Vagina (tissue), 2 donors: ENCODE measurements around the gene NUP205. TPM values are rescaled to one million over a fixed set of nuclear protein-coding genes. Genes with fewer than 3 reads are reported as not detected.

ENCODE experiments used
- DNase-seq, 2 donors: peaks; one replicate each; pipeline ENCODE4 v3.0.0-alpha.2; 2017; ENCODE audit errors: extremely low spot score in 2 of 2
- H3K27ac ChIP-seq: fragments of 200-600 bp; sonication (generic); one replicate; pipeline ENCODE4 v1.5.1; 2019
- H3K27me3 ChIP-seq: fragments of 200-600 bp; sonication (generic); one replicate; pipeline ENCODE4 v1.5.1; 2019
- H3K36me3 ChIP-seq, 2 donors: fragments of 200-600 bp; sonication (generic); one replicate each; pipeline ENCODE4 v1.5.1; 2017 to 2019
- H3K4me1 ChIP-seq: fragments of 200-600 bp; sonication (generic); one replicate; pipeline ENCODE4 v1.5.1; 2019
- H3K4me3 ChIP-seq, 2 donors: fragments of 200-600 bp; sonication (generic); 1 replicate in 1 of 2; 2 replicates in 1 of 2; pipeline ENCODE4 v1.5.1; 2016 to 2019
- H3K9me3 ChIP-seq: fragments of 200-600 bp; sonication (generic); one replicate; pipeline ENCODE4 v1.5.1; 2019
- CTCF ChIP-seq, 3 experiments: fragments of 450-650 bp in 2 of 3; fragments of 200-600 bp in 1 of 3; sonication (generic) in 1 of 3; IDR thresholded peaks; one replicate each; pipeline ENCODE4 v1.5.1; 2017 to 2019; ENCODE audit warnings: antibody characterized with exemption in 3 of 3, mild to moderate bottlenecking in 2 of 3, moderate library complexity in 2 of 3
- POLR2A ChIP-seq, 2 donors: fragments of 450-650 bp; IDR thresholded peaks; one replicate each; pipeline ENCODE4 v1.6.1; 2017; ENCODE audit warnings: antibody characterized with exemption in 2 of 2, mild to moderate bottlenecking in 2 of 2, moderate library complexity in 2 of 2
- POLR2AphosphoS5 ChIP-seq, 2 donors: sonication (generic); formaldehyde crosslinking; IDR thresholded peaks; one replicate each; pipeline ENCODE4 v1.9.0; 2017; ENCODE audit warnings: antibody characterized with exemption in 2 of 2, mild to moderate bottlenecking in 2 of 2, low read depth in 1 of 2; ENCODE audit not compliant: insufficient read depth in 1 of 2
- intact Hi-C: fragments of 100-400 bp; cut with DNase I; formaldehyde crosslinking; loops from one replicate; pipeline ENCODE4 v1.15.1; 2023
- total RNA-seq: library from RNA; depleted of rRNA; stranded (reverse); fragments of >200 nt; gene quantifications from one replicate; pipeline ENCODE4 v1.2.3, GENCODE V29; 2016

The NUP205 gene
- total RNA-seq, 1 donor from 2014 or later: 28.2 TPM

- Histone ChIP-seq H3K27ac (no peak overlapping the region), H3K36me3 (peaks cover 0 to 58% of the 10 kb centered on the region in 2 donors), H3K27me3 (no peaks in the 10 kb centered on the region), H3K4me1 (no peaks in the 10 kb centered on the region), H3K4me3 (no peak overlapping the region), H3K9me3 (no peaks in the 10 kb centered on the region)
- intact Hi-C loops: loop anchor here (10.0 kb wide), 1 partner anchor 370 kb away; no protein-coding TSS in a partner anchor
- no peak for TF ChIP-seq CTCF (IDR thresholded peaks at IDR 0.05)
- TF ChIP-seq POLR2A (IDR thresholded peaks at IDR 0.05): no peak
- TF ChIP-seq POLR2AphosphoS5 (IDR thresholded peaks at IDR 0.05; ENCODE audit: insufficient read depth in 1 of 2, low read depth in 1 of 2): no peak
- no peak for DNase-seq
Observed at GRCh38 chr7:135644729-135645128, 87.0 kb downstream of the NUP205 start.

GRCh38 chr7:135645296-135645904, 87.7 kb downstream of the NUP205 start:
- no peak overlapping the region for H3K27ac ChIP-seq
- peaks cover 0 to 51% of the 10 kb centered on the region in 2 donors for H3K36me3 ChIP-seq
- no peak for DNase-seq
- TF ChIP-seq POLR2AphosphoS5 (IDR thresholded peaks at IDR 0.05; ENCODE audit: insufficient read depth in 1 of 2, low read depth in 1 of 2) (no peak), CTCF (IDR thresholded peaks at IDR 0.05) (peak in 2 of 3 experiments; percentile 47 to 54)
- no peaks in the 10 kb centered on the region for H3K4me1 ChIP-seq
- no peaks in the 10 kb centered on the region for H3K9me3 ChIP-seq
- H3K4me3 ChIP-seq: no peak overlapping the region
- no peaks in the 10 kb centered on the region for H3K27me3 ChIP-seq
- intact Hi-C loops: loop anchor here (10.0 kb wide), 1 partner anchor 371 kb away; no protein-coding TSS in a partner anchor

- DNase-seq: no peak
- Histone ChIP-seq H3K36me3 (peaks cover 0 to 35% of the 10 kb centered on the region in 2 donors), H3K4me1 (no peaks in the 10 kb centered on the region), H3K4me3 (no peak overlapping the region), H3K9me3 (no peaks in the 10 kb centered on the region), H3K27ac (no peak overlapping the region), H3K27me3 (no peaks in the 10 kb centered on the region)
- intact Hi-C loops: loop anchor here (10.0 kb wide), 1 partner anchor 373 kb away; no protein-coding TSS in a partner anchor
- no peak for TF ChIP-seq POLR2AphosphoS5 (IDR thresholded peaks at IDR 0.05; ENCODE audit: insufficient read depth in 1 of 2, low read depth in 1 of 2)
- TF ChIP-seq POLR2A (IDR thresholded peaks at IDR 0.05): no peak
- TF ChIP-seq CTCF (IDR thresholded peaks at IDR 0.05): no peak
Observed at GRCh38 chr7:135647755-135648154, 90.0 kb downstream of the NUP205 start.

GRCh38 chr7:135648235-135648634, 90.5 kb downstream of the NUP205 start:
- no peak for DNase-seq
- Histone ChIP-seq H3K4me3 (no peak overlapping the region), H3K27me3 (no peaks in the 10 kb centered on the region), H3K27ac (no peak overlapping the region), H3K4me1 (no peaks in the 10 kb centered on the region), H3K9me3 (no peaks in the 10 kb centered on the region), H3K36me3 (peaks cover 0 to 32% of the 10 kb centered on the region in 2 donors)
- TF ChIP-seq CTCF (IDR thresholded peaks at IDR 0.05) (no peak), POLR2AphosphoS5 (IDR thresholded peaks at IDR 0.05; ENCODE audit: insufficient read depth in 1 of 2, low read depth in 1 of 2) (no peak), POLR2A (IDR thresholded peaks at IDR 0.05) (no peak)
- intact Hi-C loops: loop anchor here (10.0 kb wide), 1 partner anchor 373 kb away; no protein-coding TSS in a partner anchor
